ENCODE results near the gene TCFL5.

DNA sequence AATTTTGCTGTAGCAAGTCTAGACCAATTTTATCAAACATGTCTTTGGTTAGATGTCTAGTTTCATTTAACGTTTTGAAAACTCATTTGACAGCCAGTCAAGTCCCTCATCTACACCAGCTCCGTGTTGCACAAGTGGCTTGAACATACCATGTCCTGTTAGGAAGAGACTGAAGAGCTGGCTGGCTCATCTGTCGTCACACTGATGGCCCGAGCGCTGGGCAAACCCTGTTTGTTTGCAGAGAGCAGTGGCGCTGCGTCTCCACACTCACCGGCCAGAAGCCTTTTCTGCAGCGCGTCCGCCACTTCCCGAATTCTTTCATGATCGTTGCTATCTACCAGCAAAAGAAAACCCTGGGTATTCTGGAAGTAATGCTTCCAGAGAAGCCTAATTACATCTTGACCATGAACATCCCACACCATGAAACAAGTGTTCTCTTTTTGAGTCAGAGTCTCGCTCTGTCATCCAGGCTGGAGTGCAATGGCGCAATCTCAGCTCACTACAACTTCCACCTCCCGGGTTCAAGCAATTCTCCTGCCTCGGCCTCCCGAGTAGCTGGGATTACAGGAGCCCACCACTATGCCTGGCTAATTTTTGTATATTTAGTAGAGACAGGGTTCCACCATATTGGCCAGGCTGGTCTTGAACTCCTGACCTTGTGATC is 10.7 kb upstream of the TCFL5 start:
- no peak for TF ChIP-seq POLR2A (IDR thresholded peaks at IDR 0.05)
- TF ChIP-seq, protein P1, sequence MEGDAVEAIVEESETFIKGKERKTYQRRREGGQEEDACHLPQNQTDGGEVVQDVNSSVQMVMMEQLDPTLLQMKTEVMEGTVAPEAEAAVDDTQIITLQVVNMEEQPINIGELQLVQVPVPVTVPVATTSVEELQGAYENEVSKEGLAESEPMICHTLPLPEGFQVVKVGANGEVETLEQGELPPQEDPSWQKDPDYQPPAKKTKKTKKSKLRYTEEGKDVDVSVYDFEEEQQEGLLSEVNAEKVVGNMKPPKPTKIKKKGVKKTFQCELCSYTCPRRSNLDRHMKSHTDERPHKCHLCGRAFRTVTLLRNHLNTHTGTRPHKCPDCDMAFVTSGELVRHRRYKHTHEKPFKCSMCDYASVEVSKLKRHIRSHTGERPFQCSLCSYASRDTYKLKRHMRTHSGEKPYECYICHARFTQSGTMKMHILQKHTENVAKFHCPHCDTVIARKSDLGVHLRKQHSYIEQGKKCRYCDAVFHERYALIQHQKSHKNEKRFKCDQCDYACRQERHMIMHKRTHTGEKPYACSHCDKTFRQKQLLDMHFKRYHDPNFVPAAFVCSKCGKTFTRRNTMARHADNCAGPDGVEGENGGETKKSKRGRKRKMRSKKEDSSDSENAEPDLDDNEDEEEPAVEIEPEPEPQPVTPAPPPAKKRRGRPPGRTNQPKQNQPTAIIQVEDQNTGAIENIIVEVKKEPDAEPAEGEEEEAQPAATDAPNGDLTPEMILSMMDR (IDR thresholded peaks at IDR 0.05) = no peak
